Cardiac atrium fibroblast (primary cell): ENCODE data around the gene AMBP. TPM values are rescaled to one million over a fixed set of nuclear protein-coding genes. Genes with fewer than 3 reads are reported as not detected.

Experiments
- total RNA-seq: library from RNA; depleted of rRNA; stranded (reverse); fragments of >200 nt; gene quantifications from 2 replicates; pipeline ENCODE4 v1.2.3, GENCODE V29; 2015

Gene AMBP
- not detected in 2 replicates for total RNA-seq

DNA sequence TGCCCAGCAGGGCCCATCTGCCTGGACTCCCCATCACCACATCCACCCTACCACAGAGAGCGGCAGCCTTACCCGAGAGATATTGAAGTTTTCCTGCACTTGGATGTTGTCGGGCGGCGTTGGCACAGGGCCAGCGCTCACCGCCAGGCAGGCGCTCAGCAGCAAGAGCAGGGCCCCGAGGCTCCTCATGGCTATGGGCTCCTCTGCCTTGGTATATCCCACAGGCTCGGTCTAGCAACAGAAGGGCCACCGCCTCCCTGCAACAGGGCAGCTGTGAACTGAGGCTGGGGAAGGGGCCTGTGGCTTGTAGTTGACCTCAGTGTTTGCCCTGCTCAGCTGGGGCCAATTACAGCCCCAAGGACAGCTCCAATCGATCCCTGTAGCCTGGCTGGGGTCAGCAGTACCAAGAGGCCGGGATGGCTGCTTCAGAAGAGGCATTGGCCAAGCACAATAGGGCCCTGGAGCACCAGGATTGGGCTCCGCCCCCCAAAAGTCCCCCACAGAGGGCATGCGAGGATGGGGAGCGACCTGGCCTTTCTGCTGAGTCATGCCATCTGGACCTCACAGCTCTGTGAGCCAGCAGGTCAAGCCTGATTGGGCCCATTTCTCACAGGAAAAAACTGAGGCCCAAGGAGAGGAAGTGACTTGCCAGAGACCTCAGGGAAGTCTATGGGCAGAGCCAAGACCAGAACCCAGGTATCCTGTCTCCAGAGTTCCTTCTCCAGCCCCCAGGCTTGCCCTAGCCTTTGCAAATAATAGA lies at the start of gene AMBP:
Gene AMBP, minus strand, starts transcription at position 280 of the 760 bp plus-strand sequence. Its CDS starts 91 bp downstream, at position 189.

GRCh38 chr9:114098936-114099668 lies 21.0 kb upstream of the AMBP start, which contains the start of gene KIF12:
Gene KIF12, minus strand, starts transcription at chr9:114099292. Its CDS starts 16 bp downstream, at chr9:114099276.

Other genes starting within 250 kb of the AMBP start
- 4.4 and 4.5 TPM in 2 replicates for gene ZNF618, start 202.0 kb downstream of the AMBP start, total RNA-seq
- not detected in 2 replicates for gene KIF12, start 21.0 kb upstream of the AMBP start, total RNA-seq
- gene COL27A1, start 77.2 kb upstream of the AMBP start, total RNA-seq = 5.8 and 10.3 TPM in 2 replicates
- gene ORM1, start 244.8 kb upstream of the AMBP start, total RNA-seq = not detected in 2 replicates